ENCODE results near the gene DNAH11. TPM values are rescaled to one million over a fixed set of nuclear protein-coding genes. Genes with fewer than 3 reads are reported as not detected.

The DNAH11 gene
- total and polyA plus RNA-seq, 2 of the 13 experiments (the other 11 are each of a cell fraction or from before 2014, with no cell fraction given): not detected

- TF ChIP-seq TRIM24 (CRISPR knock-in tag; IDR thresholded peaks at IDR 0.05) (no peak), EP300 (IDR thresholded peaks at IDR 0.05; ENCODE audit: low read depth in 2 of 2, low read length in 2 of 2) (peak in 1 of 2 experiments; percentile 28; a peak in 2 of 4 replicates), EP300 (CRISPR knock-in tag; IDR thresholded peaks at IDR 0.05; ENCODE audit: borderline replicate concordance) (no peak), HOXD1 (CRISPR knock-in tag; IDR thresholded peaks at IDR 0.05) (no peak), ZNF605 (CRISPR knock-in tag; IDR thresholded peaks at IDR 0.05) (no peak), AFF4 (CRISPR knock-in tag; IDR thresholded peaks at IDR 0.05) (no peak), ZSCAN30 (CRISPR knock-in tag; IDR thresholded peaks at IDR 0.05) (no peak), REST (IDR thresholded peaks at IDR 0.05; ENCODE audit: borderline replicate concordance in 1 of 2, low read depth in 1 of 2, low read length in 2 of 2) (no peak), ATF7 (IDR thresholded peaks at IDR 0.05) (no peak), ATF7 (CRISPR knock-in tag; IDR thresholded peaks at IDR 0.05) (no peak), ZNF652 (CRISPR knock-in tag; IDR thresholded peaks at IDR 0.05; ENCODE audit: borderline replicate concordance, low read depth) (no peak), CENPBD1 (CRISPR knock-in tag; IDR thresholded peaks at IDR 0.05; ENCODE audit: borderline replicate concordance, low read depth) (no peak), LCORL (IDR thresholded peaks at IDR 0.05) (no peak), LCORL (CRISPR knock-in tag; IDR thresholded peaks at IDR 0.05) (0 out of 2 replicates have a peak, but pooled peaks have one; percentile 25), SMARCE1 (IDR thresholded peaks at IDR 0.05; ENCODE audit: borderline replicate concordance) (no peak), ZNF234 (CRISPR knock-in tag; conservative IDR thresholded peaks at IDR 0.05) (no peak), ZNF644 (CRISPR knock-in tag; IDR thresholded peaks at IDR 0.05; ENCODE audit: low read depth) (peak; percentile 95), PRPF4 (IDR thresholded peaks at IDR 0.05; ENCODE audit: low read depth, low read length, poor library complexity, severe bottlenecking) (no peak), POLR2AphosphoS5 (IDR thresholded peaks at IDR 0.05; ENCODE audit: low read depth, low read length) (no peak), ZNF563 (CRISPR knock-in tag; IDR thresholded peaks at IDR 0.05) (no peak), GABPB1 (CRISPR knock-in tag; IDR thresholded peaks at IDR 0.05) (peak; percentile 12; the same call in 1 of the 2 replicates), SP140L (CRISPR knock-in tag; IDR thresholded peaks at IDR 0.05; ENCODE audit: borderline replicate concordance) (no peak), CEBPB (IDR thresholded peaks at IDR 0.05; ENCODE audit: borderline replicate concordance, low read depth, low read length) (peak; percentile 99), HDAC2 (CRISPR knock-in tag; IDR thresholded peaks at IDR 0.05) (peak; percentile 46; the same call in 1 of the 2 replicates), SALL1 (CRISPR knock-in tag; IDR thresholded peaks at IDR 0.05) (peak; percentile 78), THAP11 (CRISPR knock-in tag; IDR thresholded peaks at IDR 0.05) (0 out of 2 replicates have a peak, but pooled peaks have one; percentile 30)
These were observed 75.1 kb downstream of the DNAH11 start (continued) for GRCh38 chr7:21617916-21618390.

Data from HepG2 (cell line).